OCI-LY1 (cell line): Measurements from ENCODE around the gene DEPDC5.

ENCODE experiments used
- H2AFZ ChIP-seq: fragments of 200-600 bp; sonication (generic), shearing (Covaris generic); 2 replicates; pipeline ENCODE4 v1.6.0; 2014; ENCODE audit warnings: antibody characterized with exemption, mild to moderate bottlenecking, low read length
- H3F3A ChIP-seq: fragments of 200-600 bp; sonication (generic), shearing (Covaris generic); 2 replicates; pipeline ENCODE4 v1.6.0; 2014; ENCODE audit warnings: mild to moderate bottlenecking, antibody characterized with exemption, low read length, moderate library complexity; ENCODE audit not compliant: insufficient read depth
- H3K27ac ChIP-seq: fragments of 200-600 bp; sonication (generic); 2 replicates; pipeline ENCODE4 v1.5.1; 2014; ENCODE audit warnings: low read length, mixed run types, mild to moderate bottlenecking, low read depth; ENCODE audit not compliant: poor library complexity, severe bottlenecking
- H3K27me3 ChIP-seq: fragments of 200-600 bp; sonication (generic); 2 replicates; pipeline ENCODE4 v1.6.0; 2014; ENCODE audit warnings: antibody characterized with exemption, mild to moderate bottlenecking, low read length, moderate library complexity; ENCODE audit not compliant: insufficient read depth
- H3K36me3 ChIP-seq: fragments of 200-600 bp; sonication (generic); 2 replicates; pipeline ENCODE4 v1.6.1; 2014; ENCODE audit warnings: mild to moderate bottlenecking, antibody characterized with exemption, low read length, moderate library complexity, mixed read lengths; ENCODE audit not compliant: insufficient read depth
- H3K4me1 ChIP-seq: fragments of 200-600 bp; sonication (generic); 2 replicates; pipeline ENCODE4 v1.5.1; 2014; ENCODE audit warnings: mild to moderate bottlenecking, low read length, moderate library complexity; ENCODE audit not compliant: insufficient read depth, severe bottlenecking
- H3K4me2 ChIP-seq: fragments of 200-600 bp; sonication (generic), shearing (Covaris generic); 2 replicates; pipeline ENCODE4 v1.6.1; 2014; ENCODE audit warnings: low read length
- H3K4me3 ChIP-seq: fragments of 200-600 bp; sonication (generic); 2 replicates; pipeline ENCODE4 v1.5.1; 2014; ENCODE audit warnings: low read length, low read depth, mild to moderate bottlenecking, mixed read lengths; ENCODE audit not compliant: poor library complexity, severe bottlenecking
- H3K79me2 ChIP-seq: fragments of 200-600 bp; shearing (Covaris generic); 2 replicates; pipeline ENCODE4 v1.6.1; 2016; ENCODE audit warnings: mixed run types, low read length, mixed read lengths; ENCODE audit not compliant: insufficient read depth
- H3K9ac ChIP-seq: fragments of 200-600 bp; sonication (generic), shearing (Covaris generic); 2 replicates; pipeline ENCODE4 v1.6.1; 2014; ENCODE audit warnings: mild to moderate bottlenecking, low read length, mixed read lengths
- H3K9me2 ChIP-seq: fragments of 200-600 bp; sonication (generic), shearing (Covaris generic); 2 replicates; pipeline ENCODE4 v1.6.1; 2014; ENCODE audit warnings: low read depth, mild to moderate bottlenecking, low read length, mixed read lengths
- H3K9me3 ChIP-seq: fragments of 200-600 bp; shearing (Covaris generic); 2 replicates; pipeline ENCODE4 v1.6.1; 2014; ENCODE audit warnings: low read length, mixed read lengths
- H4K20me1 ChIP-seq: fragments of 200-600 bp; sonication (generic), shearing (Covaris generic); 2 replicates; pipeline ENCODE4 v1.6.0; 2016; ENCODE audit warnings: mild to moderate bottlenecking, low read length; ENCODE audit not compliant: insufficient read depth
- EZH2 ChIP-seq: fragments of 200-600 bp; sonication (generic), shearing (Covaris generic); IDR thresholded peaks from 2 replicates; pipeline ENCODE4 v1.8.0; 2017; ENCODE audit warnings: borderline replicate concordance, mixed run types, mild to moderate bottlenecking, antibody characterized with exemption, low read length, moderate library complexity, mixed read lengths
- TF ChIP-seq, protein P1 (sequence below): fragments of 200-600 bp; sonication (generic), shearing (Covaris generic); IDR thresholded peaks from 2 replicates; pipeline ENCODE4 v1.5.1; 2017; ENCODE audit warnings: mild to moderate bottlenecking, antibody characterized with exemption, low read length, moderate library complexity, mixed read lengths

DEPDC5 gene

DNA sequence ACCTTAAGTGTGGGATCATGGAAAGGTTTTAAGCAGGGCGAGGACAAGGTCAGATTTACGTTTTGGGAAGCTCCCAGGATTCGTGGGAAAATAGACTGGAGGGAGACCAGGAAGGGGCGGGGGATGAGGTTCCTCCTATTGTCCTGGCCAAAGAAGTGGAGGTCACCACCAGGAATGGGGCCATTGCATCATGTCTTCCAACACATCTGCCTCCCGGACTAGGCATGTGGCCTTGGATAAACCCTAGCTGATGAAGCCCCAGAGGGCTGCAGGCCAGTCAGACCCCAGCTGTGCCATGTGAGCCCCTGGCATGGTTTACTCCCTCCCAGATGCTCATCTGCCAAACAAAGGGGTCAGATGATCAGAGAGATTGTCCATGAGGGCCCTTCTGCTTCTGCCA lies 179.0 kb downstream of the DEPDC5 start:
- H3K79me2 ChIP-seq, result no peaks in the 10 kb centered on the region
- TF ChIP-seq EZH2, result no peak
- TF ChIP-seq, protein P1, sequence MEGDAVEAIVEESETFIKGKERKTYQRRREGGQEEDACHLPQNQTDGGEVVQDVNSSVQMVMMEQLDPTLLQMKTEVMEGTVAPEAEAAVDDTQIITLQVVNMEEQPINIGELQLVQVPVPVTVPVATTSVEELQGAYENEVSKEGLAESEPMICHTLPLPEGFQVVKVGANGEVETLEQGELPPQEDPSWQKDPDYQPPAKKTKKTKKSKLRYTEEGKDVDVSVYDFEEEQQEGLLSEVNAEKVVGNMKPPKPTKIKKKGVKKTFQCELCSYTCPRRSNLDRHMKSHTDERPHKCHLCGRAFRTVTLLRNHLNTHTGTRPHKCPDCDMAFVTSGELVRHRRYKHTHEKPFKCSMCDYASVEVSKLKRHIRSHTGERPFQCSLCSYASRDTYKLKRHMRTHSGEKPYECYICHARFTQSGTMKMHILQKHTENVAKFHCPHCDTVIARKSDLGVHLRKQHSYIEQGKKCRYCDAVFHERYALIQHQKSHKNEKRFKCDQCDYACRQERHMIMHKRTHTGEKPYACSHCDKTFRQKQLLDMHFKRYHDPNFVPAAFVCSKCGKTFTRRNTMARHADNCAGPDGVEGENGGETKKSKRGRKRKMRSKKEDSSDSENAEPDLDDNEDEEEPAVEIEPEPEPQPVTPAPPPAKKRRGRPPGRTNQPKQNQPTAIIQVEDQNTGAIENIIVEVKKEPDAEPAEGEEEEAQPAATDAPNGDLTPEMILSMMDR, result no peak
- no peak overlapping the region for H2AFZ ChIP-seq
- H3F3A ChIP-seq, result no peaks in the 10 kb centered on the region
- no peaks in the 10 kb centered on the region for H3K9me3 ChIP-seq
- H4K20me1 ChIP-seq, result no peaks in the 10 kb centered on the region
- no peak overlapping the region for H3K4me3 ChIP-seq
- no peak overlapping the region for H3K9ac ChIP-seq
- no peak overlapping the region for H3K4me2 ChIP-seq
- no peaks in the 10 kb centered on the region for H3K27me3 ChIP-seq
- H3K36me3 ChIP-seq, result no peaks in the 10 kb centered on the region
- no peaks in the 10 kb centered on the region for H3K4me1 ChIP-seq
- no peak overlapping the region for H3K27ac ChIP-seq
- H3K9me2 ChIP-seq, result no peaks in the 10 kb centered on the region

DNA sequence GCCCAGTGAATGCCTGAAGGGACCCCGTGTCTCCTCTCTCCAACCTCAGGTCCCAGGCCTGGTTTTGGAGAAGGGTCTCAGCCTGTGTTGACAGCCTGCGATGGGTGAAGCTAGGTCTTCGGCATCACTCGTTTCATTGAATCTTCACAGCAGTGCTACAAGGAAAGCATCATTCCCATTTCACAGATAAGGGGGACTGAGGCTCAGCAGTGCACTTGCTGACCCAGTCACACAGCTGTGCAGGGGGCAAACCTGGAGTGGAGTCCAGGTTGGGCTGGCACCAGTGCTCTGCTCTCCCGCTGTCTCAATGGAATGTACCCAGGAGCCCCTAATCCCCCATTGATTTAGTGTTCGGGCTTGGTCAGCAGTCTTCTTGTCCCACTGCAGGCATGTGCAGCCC lies 179.6 kb downstream of the DEPDC5 start:
- H3K4me3 ChIP-seq, result no peak overlapping the region
- no peaks in the 10 kb centered on the region for H3K4me1 ChIP-seq
- no peak overlapping the region for H3K4me2 ChIP-seq
- no peaks in the 10 kb centered on the region for H4K20me1 ChIP-seq
- H2AFZ ChIP-seq, result no peak overlapping the region
- no peaks in the 10 kb centered on the region for H3K9me3 ChIP-seq
- no peaks in the 10 kb centered on the region for H3K79me2 ChIP-seq
- H3F3A ChIP-seq, result no peaks in the 10 kb centered on the region
- H3K27ac ChIP-seq, result no peak overlapping the region
- TF ChIP-seq EZH2, result no peak
- TF ChIP-seq, protein P1, result no peak
- H3K9ac ChIP-seq, result no peak overlapping the region
- H3K27me3 ChIP-seq, result no peaks in the 10 kb centered on the region
- H3K9me2 ChIP-seq, result no peaks in the 10 kb centered on the region
- no peaks in the 10 kb centered on the region for H3K36me3 ChIP-seq

- H4K20me1 ChIP-seq, result no peaks in the 10 kb centered on the region
Observed at GRCh38 chr22:31933816-31934482, 180.1 kb downstream of the DEPDC5 start.

More at GRCh38 chr22:31933816-31934482, 180.1 kb downstream of the DEPDC5 start:
- Histone ChIP-seq H3K4me2 (no peak overlapping the region), H3K9me3 (no peaks in the 10 kb centered on the region), H3F3A (no peaks in the 10 kb centered on the region), H3K9me2 (no peaks in the 10 kb centered on the region), H3K27ac (no peak overlapping the region), H3K4me3 (no peak overlapping the region), H3K36me3 (no peaks in the 10 kb centered on the region), H3K9ac (no peak overlapping the region), H3K4me1 (no peaks in the 10 kb centered on the region), H2AFZ (no peak overlapping the region), H3K27me3 (no peaks in the 10 kb centered on the region), H3K79me2 (no peaks in the 10 kb centered on the region)
- TF ChIP-seq EZH2, result no peak
- TF ChIP-seq, protein P1, result no peak
